Heart right ventricle (tissue), 16 donors: ENCODE data around the gene TSPAN9. TPM values are rescaled to one million over a fixed set of nuclear protein-coding genes. Genes with fewer than 3 reads are reported as not detected.
A peak's percentile ranks its signal among the peaks of the same experiment; 100 is the strongest.

ENCODE experiments used
- ATAC-seq, 8 donors: fragments of 200-7000 bp; cut with Tn5 transposase; one replicate each; pipeline ENCODE4 v1.9.1; 2020; ENCODE audit warnings: mild to moderate bottlenecking in 8 of 8, moderate library complexity in 8 of 8, moderate number of reproducible peaks in 1 of 8
- DNase-seq, 2 donors: peaks; one replicate each; pipeline ENCODE4 v3.0.0-alpha.2; 2020
- H3K27ac ChIP-seq, 10 donors: fragments of 200-600 bp; sonication (generic) in 2 of 10; one replicate each; pipeline versions ENCODE4 v1.5.0 to v1.8.0; 2020 to 2022; ENCODE audit warnings: mild to moderate bottlenecking in 3 of 10
- H3K27me3 ChIP-seq, 7 donors: fragments of 200-600 bp; one replicate each; pipeline ENCODE4 v1.8.0; 2021 to 2022; ENCODE audit warnings: mild to moderate bottlenecking in 2 of 7
- H3K36me3 ChIP-seq, 9 donors: fragments of 200-600 bp; sonication (generic) in 1 of 9; one replicate each; pipeline versions ENCODE4 v1.5.0 to v1.8.0; 2020 to 2022; ENCODE audit warnings: mild to moderate bottlenecking in 2 of 9
- H3K4me1 ChIP-seq, 9 donors: fragments of 200-600 bp; sonication (generic) in 1 of 9; one replicate each; pipeline versions ENCODE4 v1.5.0 to v1.8.0; 2020 to 2022; ENCODE audit warnings: mild to moderate bottlenecking in 4 of 9
- H3K4me3 ChIP-seq, 10 donors: fragments of 200-600 bp; sonication (generic) in 2 of 10; one replicate each; pipeline versions ENCODE4 v1.5.0 to v1.8.0; 2020 to 2022; ENCODE audit warnings: mild to moderate bottlenecking in 7 of 10, moderate library complexity in 2 of 10
- H3K9me3 ChIP-seq, 11 donors: fragments of 200-600 bp in 10 of 11; sonication (generic) in 2 of 11; one replicate each; pipeline versions ENCODE4 v1.5.0 to v1.8.0; 2013 to 2022; ENCODE audit warnings: mild to moderate bottlenecking in 2 of 11, control low read depth in 1 of 11, moderate library complexity in 1 of 11
- WGBS, 2 donors: extraction: QIAGEN DNeasy Blood & Tissue Kit; methylation state at CpG; one replicate each; pipeline ENCODE4 v1.1.7; 2013; ENCODE audit warnings: inconsistent platforms in 1 of 2; 5-methylcytosine and 5-hydroxymethylcytosine counted together
- intact Hi-C, 10 donors: fragments of 100-400 bp; cut with DNase I; formaldehyde crosslinking; loops; one replicate each; pipeline versions ENCODE4 v1.11.1 to v1.14.2; 2022
- polyA plus RNA-seq, 2 donors: library from polyadenylated mRNA; stranded (reverse); fragments of 200-250 nt; gene quantifications; one replicate each; pipeline ENCODE4 v1.2.3, GENCODE V29; 2013
- total RNA-seq, 10 donors: library from RNA; stranded (reverse); fragmentation: NEBNext Ultra II Directional in 3 of 10; extraction: Animal tissue kit (Norgen Biotek cat#: 25700) in 3 of 10; gene quantifications; one replicate each; pipeline versions ENCODE4 v1.2.1 to v1.2.4, GENCODE V29; 2021 to 2023
- TF ChIP-seq, protein P1 (sequence below), 9 donors: fragments of 200-600 bp; sonication (generic) in 2 of 9; IDR thresholded peaks; one replicate each; pipeline versions ENCODE4 v1.5.0 to v1.8.0; 2021 to 2022; ENCODE audit warnings: antibody characterized with exemption in 9 of 9, mild to moderate bottlenecking in 5 of 9, moderate library complexity in 1 of 9
- donor health status: Arrhythmogenic right ventricular cardiomyopathy.
- donor health status: ischemic (EF 13 %, LVEDD 7.1; RV severe dilation, severe dysfunction).
- donor health status: healthy with polysubstance abuse.
- donor health status: DM: no; HTN: yes; CAD: no.
- donor health status: DM: no; HTN: no; CAD: no.
- donor health status: ischemic (EF 25% LVEDD 6.9; RV normal size, moderate dysfunction).
- donor health status: ischemic (EF 25% LVEDD 5.7; RV mildly dilated, moderate dysfunction).
- donor health status: healthy.
- donor health status: DM: yes; HTN: yes; CAD: no.
- donor health status: Ischemic cardiomyopathy.
- donor health status: ischemic (EF 35%, LVEDD 5.7; RV mildly dilated, moderate dysfunction).
- donor health status: nonischemic (EF 11% LVEDD 7.7; RV severe dilation, severe dysfunction).
- donor health status: DM: yes; HTN: yes; CAD: no.
- donor health status: PGD.
- donor health status: ischemic (EF 29% LVEDD 5.4; RV normal size, mild dysfunction).
- donor health status: nonischemic (EF 23%, LVEDD 6.1; RV moderate dilation, normal function).

Gene TSPAN9
- total and polyA plus RNA-seq, 12 donors = 63.0 to 401 (median 251) TPM

- DNase-seq = no peak
- intact Hi-C loops = loop anchor here in 1 of 10 donors (5.0 kb wide), 1 partner anchor 36 kb away; no protein-coding TSS in a partner anchor
Measured at GRCh38 chr12:3155702-3156370, 78.7 kb downstream of the TSPAN9 start.

GRCh38 chr12:3157581-3158323 is 80.6 kb downstream of the TSPAN9 start:
- peak in 1 of 8 donors; percentile 17 for ATAC-seq
- TF ChIP-seq, protein P1, sequence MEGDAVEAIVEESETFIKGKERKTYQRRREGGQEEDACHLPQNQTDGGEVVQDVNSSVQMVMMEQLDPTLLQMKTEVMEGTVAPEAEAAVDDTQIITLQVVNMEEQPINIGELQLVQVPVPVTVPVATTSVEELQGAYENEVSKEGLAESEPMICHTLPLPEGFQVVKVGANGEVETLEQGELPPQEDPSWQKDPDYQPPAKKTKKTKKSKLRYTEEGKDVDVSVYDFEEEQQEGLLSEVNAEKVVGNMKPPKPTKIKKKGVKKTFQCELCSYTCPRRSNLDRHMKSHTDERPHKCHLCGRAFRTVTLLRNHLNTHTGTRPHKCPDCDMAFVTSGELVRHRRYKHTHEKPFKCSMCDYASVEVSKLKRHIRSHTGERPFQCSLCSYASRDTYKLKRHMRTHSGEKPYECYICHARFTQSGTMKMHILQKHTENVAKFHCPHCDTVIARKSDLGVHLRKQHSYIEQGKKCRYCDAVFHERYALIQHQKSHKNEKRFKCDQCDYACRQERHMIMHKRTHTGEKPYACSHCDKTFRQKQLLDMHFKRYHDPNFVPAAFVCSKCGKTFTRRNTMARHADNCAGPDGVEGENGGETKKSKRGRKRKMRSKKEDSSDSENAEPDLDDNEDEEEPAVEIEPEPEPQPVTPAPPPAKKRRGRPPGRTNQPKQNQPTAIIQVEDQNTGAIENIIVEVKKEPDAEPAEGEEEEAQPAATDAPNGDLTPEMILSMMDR (IDR thresholded peaks at IDR 0.05) = no peak
- intact Hi-C loops = loop anchor here in 1 of 10 donors (5.0 kb wide), 1 partner anchor 35 kb away; no protein-coding TSS in a partner anchor
- Histone ChIP-seq H3K4me1 (peaks cover 14 to 75% (median 40%) of the 10 kb centered on the region in 9 donors), H3K9me3 (no peaks in the 10 kb centered on the region), H3K27me3 (no peaks in the 10 kb centered on the region), H3K36me3 (no peaks in the 10 kb centered on the region), H3K27ac (no peak overlapping the region), H3K4me3 (no peak overlapping the region)
- no peak for DNase-seq
- WGBS, 2 donors = 49 to 55% methylated on average over 17 of the region's 17 CpGs

More at GRCh38 chr12:3155702-3156370, 78.7 kb downstream of the TSPAN9 start:
- no peaks in the 10 kb centered on the region for H3K9me3 ChIP-seq
- ATAC-seq = no peak
- WGBS, 2 donors = 54 to 60% methylated on average over 15 of the region's 15 CpGs
- TF ChIP-seq, protein P1 (IDR thresholded peaks at IDR 0.05) = no peak
- no peaks in the 10 kb centered on the region for H3K27me3 ChIP-seq
- no peaks in the 10 kb centered on the region for H3K36me3 ChIP-seq
- H3K27ac ChIP-seq = peak overlapping the region in 2 of 10 donors; percentile 22 to 41
- no peak overlapping the region for H3K4me3 ChIP-seq
- peaks cover 29 to 83% (median 59%) of the 10 kb centered on the region in 9 donors for H3K4me1 ChIP-seq

DNA sequence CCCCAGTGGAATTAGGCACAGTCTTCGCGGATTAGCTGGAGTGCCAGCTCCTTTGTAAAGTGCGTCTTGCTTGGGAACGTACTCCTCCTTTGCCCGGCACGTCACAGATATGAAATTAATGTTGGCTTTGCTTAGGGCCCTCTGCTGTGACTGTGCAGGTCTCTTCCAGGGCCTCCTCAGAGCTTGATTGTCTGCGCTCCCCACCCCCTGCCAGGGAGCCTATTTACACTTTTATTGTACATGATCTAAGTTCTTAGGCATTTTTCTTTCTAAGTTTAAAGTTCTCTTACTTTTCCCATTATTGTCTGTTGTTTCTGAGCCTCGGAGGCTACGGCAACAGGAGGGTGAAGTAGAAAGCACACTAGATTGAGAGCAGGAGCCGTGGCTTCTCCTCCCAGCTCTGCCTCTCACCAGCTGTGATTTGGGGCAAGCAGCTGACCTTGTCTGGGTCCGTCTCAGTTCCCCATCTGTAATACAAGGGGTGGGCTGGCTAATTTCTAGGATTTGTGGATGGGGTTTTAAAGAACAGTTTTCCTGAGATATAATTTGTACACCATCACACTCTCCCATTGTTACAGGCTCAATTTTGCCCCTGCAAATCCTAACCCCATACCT is 81.8 kb downstream of the TSPAN9 start:
- peaks cover 0 to under 1% (median 0%) of the 10 kb centered on the region in 9 donors for H3K36me3 ChIP-seq
- no peaks in the 10 kb centered on the region for H3K9me3 ChIP-seq
- H3K27ac ChIP-seq = peak overlapping the region in 7 of 10 donors; percentile 2 to 57 (median 17)
- DNase-seq = no peak
- intact Hi-C loops = loop anchor here in 1 of 10 donors (5.0 kb wide), 1 partner anchor 33 kb away; no protein-coding TSS in a partner anchor
- TF ChIP-seq, protein P1 (IDR thresholded peaks at IDR 0.05) = no peak
- H3K4me1 ChIP-seq = peaks cover 8 to 71% (median 35%) of the 10 kb centered on the region in 9 donors
- peak in 7 of 8 donors; percentile 15 to 50 (median 44) for ATAC-seq
- no peak overlapping the region for H3K4me3 ChIP-seq
- WGBS, 2 donors = 53 to 63% methylated on average over 11 of the region's 11 CpGs
- H3K27me3 ChIP-seq = no peaks in the 10 kb centered on the region

DNA sequence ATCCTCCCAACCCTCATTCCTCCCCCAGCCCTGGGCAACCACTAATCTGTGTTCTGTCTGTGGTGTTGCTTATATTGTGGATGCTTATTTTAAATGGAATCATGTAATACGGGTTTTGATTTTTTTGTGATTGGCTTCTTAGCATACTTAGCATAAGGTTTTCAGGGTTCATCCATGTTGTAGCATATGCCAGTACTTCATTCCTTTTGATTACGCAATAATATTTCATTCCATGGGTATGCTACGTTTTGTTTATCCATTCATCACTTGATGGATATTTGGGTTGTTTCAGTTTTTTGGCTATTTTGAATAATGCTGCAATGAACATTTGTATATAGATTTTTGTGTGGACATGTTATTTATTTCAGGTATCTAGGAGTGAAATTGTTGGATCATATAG is 82.9 kb downstream of the TSPAN9 start:
- H3K27ac ChIP-seq = no peak overlapping the region
- no peaks in the 10 kb centered on the region for H3K27me3 ChIP-seq
- TF ChIP-seq, protein P1 (IDR thresholded peaks at IDR 0.05) = no peak
- 84 to 90% methylated on average over 3 of the region's 3 CpGs for WGBS, 2 donors
- H3K4me3 ChIP-seq = no peak overlapping the region
- DNase-seq (no peak), ATAC-seq (no peak)
- H3K9me3 ChIP-seq = no peaks in the 10 kb centered on the region
- H3K36me3 ChIP-seq = peaks cover 0 to 8% (median 0%) of the 10 kb centered on the region in 9 donors
- intact Hi-C loops = no loop called here
- peaks cover 3 to 70% (median 30%) of the 10 kb centered on the region in 9 donors for H3K4me1 ChIP-seq
